Measurements from ENCODE around the gene CA9.

DNA sequence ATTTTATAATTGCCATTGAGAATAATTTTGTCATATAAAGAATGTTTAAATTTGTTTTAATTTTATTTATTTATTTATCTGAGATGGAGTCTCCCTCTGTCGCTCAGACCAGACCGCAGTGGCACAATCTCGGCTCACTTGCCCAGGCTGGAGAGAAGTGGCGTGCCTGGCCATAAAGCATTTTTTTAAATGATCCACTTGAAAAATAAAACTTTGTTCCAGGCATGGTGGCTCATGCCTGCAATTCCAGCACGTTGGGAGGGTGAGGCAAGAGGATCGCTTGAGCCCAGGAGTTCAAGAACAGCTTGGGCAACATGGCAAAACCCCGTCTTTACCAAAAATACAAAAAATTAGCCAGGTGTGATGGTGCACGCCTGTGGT lies 20.9 kb upstream of the CA9 start:
- TF ChIP-seq, protein P1, sequence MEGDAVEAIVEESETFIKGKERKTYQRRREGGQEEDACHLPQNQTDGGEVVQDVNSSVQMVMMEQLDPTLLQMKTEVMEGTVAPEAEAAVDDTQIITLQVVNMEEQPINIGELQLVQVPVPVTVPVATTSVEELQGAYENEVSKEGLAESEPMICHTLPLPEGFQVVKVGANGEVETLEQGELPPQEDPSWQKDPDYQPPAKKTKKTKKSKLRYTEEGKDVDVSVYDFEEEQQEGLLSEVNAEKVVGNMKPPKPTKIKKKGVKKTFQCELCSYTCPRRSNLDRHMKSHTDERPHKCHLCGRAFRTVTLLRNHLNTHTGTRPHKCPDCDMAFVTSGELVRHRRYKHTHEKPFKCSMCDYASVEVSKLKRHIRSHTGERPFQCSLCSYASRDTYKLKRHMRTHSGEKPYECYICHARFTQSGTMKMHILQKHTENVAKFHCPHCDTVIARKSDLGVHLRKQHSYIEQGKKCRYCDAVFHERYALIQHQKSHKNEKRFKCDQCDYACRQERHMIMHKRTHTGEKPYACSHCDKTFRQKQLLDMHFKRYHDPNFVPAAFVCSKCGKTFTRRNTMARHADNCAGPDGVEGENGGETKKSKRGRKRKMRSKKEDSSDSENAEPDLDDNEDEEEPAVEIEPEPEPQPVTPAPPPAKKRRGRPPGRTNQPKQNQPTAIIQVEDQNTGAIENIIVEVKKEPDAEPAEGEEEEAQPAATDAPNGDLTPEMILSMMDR (IDR thresholded peaks at IDR 0.05): no peak
- no peak for TF ChIP-seq POLR2A (IDR thresholded peaks at IDR 0.05)

Data from uterus (tissue), 2 donors.